Sigmoid colon (tissue), 4 donors: Measurements from ENCODE around the gene SLC1A2.

Experiments
- CTCF ChIP-seq, 4 experiments: fragments of 450-650 bp in 3 of 4; fragments of 200-600 bp in 1 of 4; IDR thresholded peaks; one replicate each; pipeline ENCODE4 v1.5.1; 2016 to 2019; ENCODE audit warnings: antibody characterized with exemption in 4 of 4, mild to moderate bottlenecking in 3 of 4, moderate library complexity in 2 of 4
- POLR2A ChIP-seq, 2 donors: fragments of 450-650 bp; IDR thresholded peaks; one replicate each; pipeline ENCODE4 v1.6.1; 2016; ENCODE audit warnings: antibody characterized with exemption in 2 of 2, mild to moderate bottlenecking in 2 of 2, moderate library complexity in 2 of 2
- POLR2AphosphoS5 ChIP-seq, 4 donors: sonication (generic); formaldehyde crosslinking; IDR thresholded peaks; one replicate each; pipeline ENCODE4 v1.6.1; 2017; ENCODE audit warnings: antibody characterized with exemption in 4 of 4

- TF ChIP-seq CTCF (IDR thresholded peaks at IDR 0.05) (no peak), POLR2A (IDR thresholded peaks at IDR 0.05) (no peak), POLR2AphosphoS5 (IDR thresholded peaks at IDR 0.05) (no peak)
Measured at GRCh38 chr11:35381709-35382322, 37.5 kb downstream of the SLC1A2 start.
